DMS53 (cell line): Measurements from ENCODE around the gene CTTNBP2NL.
A peak's percentile ranks its signal among the peaks of the same experiment; 100 is the strongest.

ENCODE experiments used
- DNase-seq: peaks from one replicate; lab custom pipeline; 2025; lab: John Stamatoyannopoulos, UW

Gene CTTNBP2NL

GRCh38 chr1:112507921-112508277 lies 111.9 kb downstream of the CTTNBP2NL start:
- DNase-seq: peak; percentile 33

- peak; percentile 53 for DNase-seq
Measured at GRCh38 chr1:112508278-112509004, 112.4 kb downstream of the CTTNBP2NL start, which contains the start of gene WNT2B. TSS of gene WNT2B (plus strand) at chr1:112508965. CDS start at chr1:112509263, 298 bp downstream.

GRCh38 chr1:112509005-112509659 lies 113.1 kb downstream of the CTTNBP2NL start:
- DNase-seq: peak; percentile 62

- DNase-seq: no peak
Measured at GRCh38 chr1:112509660-112510178, 113.7 kb downstream of the CTTNBP2NL start.

- DNase-seq: no peak
Measured at GRCh38 chr1:112510340-112510739, 114.3 kb downstream of the CTTNBP2NL start.
